ENCODE data around the gene CCDC6.
"Not testable (repeated sequence)": the region's sequence is repeated elsewhere in the genome, so short reads cannot be mapped to it uniquely, and the experiment has no call there.

Gene CCDC6

GRCh38 chr10:59906417-59907202 is at the start of gene CCDC6:
TSS of gene CCDC6 (minus strand) at chr10:59906556. CDS start at chr10:59906424, 132 bp downstream.
- Histone ChIP-seq H3K27me3 (ENCODE audit: insufficient read depth, low read length) (no peaks in the 10 kb centered on the region), H3K4me3 (ENCODE audit: low read length) (peak within 1 kb of the TSS; percentile 93), H3K9me3 (ENCODE audit: insufficient read depth, low read depth, low read length) (no peaks in the 10 kb centered on the region), H3K36me3 (ENCODE audit: insufficient read depth, low read depth, low read length) (peaks cover 7% of the 10 kb centered on the region; the same call in 1 of the 2 replicates), H3K4me1 (ENCODE audit: insufficient read depth, low read length) (peaks cover 28% of the 10 kb centered on the region), H3K9ac (ENCODE audit: low read depth, low read length) (peak within 1 kb of the TSS; percentile 89), H3K27ac (ENCODE audit: low read length) (peak within 1 kb of the TSS; percentile 96)

DNA sequence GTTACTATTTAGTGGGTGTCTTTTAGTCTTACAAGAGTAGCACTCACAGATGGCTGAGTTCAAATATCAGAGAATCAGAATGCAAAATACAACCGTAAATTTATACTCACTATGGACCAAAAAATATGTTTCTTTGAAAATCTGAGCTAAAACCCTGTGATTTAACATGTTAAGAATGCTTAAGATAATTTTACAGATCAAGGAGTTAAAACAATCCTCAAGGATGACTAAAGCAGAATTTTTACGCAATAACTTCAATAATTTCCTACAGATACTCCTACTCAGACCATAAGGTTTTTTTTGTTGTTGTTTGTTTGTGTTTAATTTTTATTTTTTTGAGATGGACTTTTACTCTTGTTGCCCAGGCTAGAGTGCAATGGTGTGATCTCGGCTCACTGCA is 47.9 kb upstream of the CCDC6 start:
- Histone ChIP-seq H3K4me3 (ENCODE audit: low read length) (no peak overlapping the region), H3K36me3 (ENCODE audit: insufficient read depth, low read depth, low read length) (no peaks in the 10 kb centered on the region), H3K27ac (ENCODE audit: low read length) (no peak overlapping the region), H3K9me3 (ENCODE audit: insufficient read depth, low read depth, low read length) (no peaks in the 10 kb centered on the region), H3K9ac (ENCODE audit: low read depth, low read length) (no peak overlapping the region), H3K27me3 (ENCODE audit: insufficient read depth, low read length) (no peaks in the 10 kb centered on the region), H3K4me1 (ENCODE audit: insufficient read depth, low read length) (no peaks in the 10 kb centered on the region)

DNA sequence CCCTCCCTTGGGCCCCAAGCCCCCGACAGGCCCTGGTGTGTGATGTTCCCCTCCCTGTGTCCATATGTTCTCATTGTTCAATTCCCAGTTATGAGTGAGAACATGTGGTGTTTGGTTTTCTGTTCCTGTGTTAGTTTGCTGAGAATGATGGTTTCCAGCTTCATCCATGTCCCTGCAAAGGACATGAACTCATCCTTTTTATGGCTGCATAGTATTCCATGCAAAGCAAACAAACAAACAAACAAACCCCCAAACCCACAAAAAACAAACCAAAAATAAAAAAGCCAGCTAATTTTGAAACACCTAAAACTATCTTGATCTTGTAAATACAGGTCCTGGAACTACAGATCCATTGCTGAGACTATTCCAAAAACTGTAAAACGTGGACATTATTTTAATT is 47.4 kb upstream of the CCDC6 start:
- not testable (repeated sequence) for H3K9me3 ChIP-seq (ENCODE audit: insufficient read depth, low read depth, low read length); H3K36me3 ChIP-seq (ENCODE audit: insufficient read depth, low read depth, low read length); H3K27me3 ChIP-seq (ENCODE audit: insufficient read depth, low read length); H3K4me3 ChIP-seq (ENCODE audit: low read length); H3K27ac ChIP-seq (ENCODE audit: low read length); H3K4me1 ChIP-seq (ENCODE audit: insufficient read depth, low read length); H3K9ac ChIP-seq (ENCODE audit: low read depth, low read length)

DNA sequence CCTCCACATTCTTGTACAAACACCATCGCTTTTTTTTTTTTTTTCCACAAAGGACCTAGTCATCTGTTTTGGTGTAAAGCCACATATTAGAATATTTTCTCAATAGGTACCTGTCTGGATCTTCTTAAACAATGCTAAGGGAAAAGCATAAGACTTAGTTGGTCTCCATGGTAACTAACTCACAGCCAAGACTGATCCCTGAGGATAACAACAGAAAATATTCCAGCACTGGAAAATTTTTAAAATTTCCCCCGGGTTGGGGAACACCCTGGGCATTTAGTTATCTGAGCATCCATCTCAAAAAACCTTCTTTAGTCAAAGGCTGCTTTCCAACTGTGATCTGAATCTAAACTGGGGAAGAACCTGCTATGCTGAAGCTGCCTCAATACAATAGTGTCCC is 43.7 kb upstream of the CCDC6 start:
- no peaks in the 10 kb centered on the region for H3K36me3 ChIP-seq (ENCODE audit: insufficient read depth, low read depth, low read length)
- no peak overlapping the region for H3K9ac ChIP-seq (ENCODE audit: low read depth, low read length)
- peaks cover 12% of the 10 kb centered on the region; the same call in 1 of the 2 replicates for H3K4me1 ChIP-seq (ENCODE audit: insufficient read depth, low read length)
- no peak overlapping the region for H3K27ac ChIP-seq (ENCODE audit: low read length)
- no peaks in the 10 kb centered on the region for H3K9me3 ChIP-seq (ENCODE audit: insufficient read depth, low read depth, low read length)
- H3K4me3 ChIP-seq (ENCODE audit: low read length), result no peak overlapping the region
- no peaks in the 10 kb centered on the region for H3K27me3 ChIP-seq (ENCODE audit: insufficient read depth, low read length)

DNA sequence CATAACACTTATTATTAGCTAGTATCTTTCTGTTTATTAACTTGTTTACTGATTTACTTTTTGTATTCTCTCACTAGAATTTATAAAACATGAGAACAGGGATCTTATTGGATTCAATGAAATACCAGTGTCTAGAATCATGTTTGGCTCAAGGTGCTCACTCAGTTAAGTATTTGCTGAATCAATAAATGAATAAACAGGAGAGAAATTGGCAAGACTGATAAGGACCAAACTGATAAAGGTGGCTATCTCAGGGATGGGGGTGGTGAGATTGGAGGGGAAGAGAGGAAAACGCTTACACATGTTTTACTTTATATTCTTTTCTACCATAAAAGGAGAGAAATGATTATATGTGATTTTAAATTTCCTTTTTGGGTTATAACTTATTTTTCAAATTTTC is 43.3 kb upstream of the CCDC6 start:
- no peaks in the 10 kb centered on the region for H3K27me3 ChIP-seq (ENCODE audit: insufficient read depth, low read length)
- H3K27ac ChIP-seq (ENCODE audit: low read length), result no peak overlapping the region
- no peaks in the 10 kb centered on the region for H3K36me3 ChIP-seq (ENCODE audit: insufficient read depth, low read depth, low read length)
- no peak overlapping the region for H3K4me3 ChIP-seq (ENCODE audit: low read length)
- H3K9me3 ChIP-seq (ENCODE audit: insufficient read depth, low read depth, low read length), result no peaks in the 10 kb centered on the region
- H3K4me1 ChIP-seq (ENCODE audit: insufficient read depth, low read length), result peaks cover 12% of the 10 kb centered on the region; the same call in 1 of the 2 replicates
- H3K9ac ChIP-seq (ENCODE audit: low read depth, low read length), result no peak overlapping the region

GRCh38 chr10:59945991-59946390 is 39.6 kb upstream of the CCDC6 start:
- no peak overlapping the region for H3K27ac ChIP-seq (ENCODE audit: low read length)

GRCh38 chr10:59945590-59945989 is 39.2 kb upstream of the CCDC6 start:
- no peaks in the 10 kb centered on the region for H3K9me3 ChIP-seq (ENCODE audit: insufficient read depth, low read depth, low read length)
- no peak overlapping the region for H3K4me3 ChIP-seq (ENCODE audit: low read length)
- no peak overlapping the region for H3K27ac ChIP-seq (ENCODE audit: low read length)
- no peaks in the 10 kb centered on the region for H3K27me3 ChIP-seq (ENCODE audit: insufficient read depth, low read length)
- peaks cover 12% of the 10 kb centered on the region; the same call in 1 of the 2 replicates for H3K4me1 ChIP-seq (ENCODE audit: insufficient read depth, low read length)
- no peak overlapping the region for H3K9ac ChIP-seq (ENCODE audit: low read depth, low read length)
- H3K36me3 ChIP-seq (ENCODE audit: insufficient read depth, low read depth, low read length), result no peaks in the 10 kb centered on the region

More at GRCh38 chr10:59945991-59946390, 39.6 kb upstream of the CCDC6 start:
- H3K9me3 ChIP-seq (ENCODE audit: insufficient read depth, low read depth, low read length), result no peaks in the 10 kb centered on the region
- H3K4me1 ChIP-seq (ENCODE audit: insufficient read depth, low read length), result peaks cover 12% of the 10 kb centered on the region; the same call in 1 of the 2 replicates
- H3K36me3 ChIP-seq (ENCODE audit: insufficient read depth, low read depth, low read length), result no peaks in the 10 kb centered on the region
- H3K27me3 ChIP-seq (ENCODE audit: insufficient read depth, low read length), result no peaks in the 10 kb centered on the region
- no peak overlapping the region for H3K4me3 ChIP-seq (ENCODE audit: low read length)
- H3K9ac ChIP-seq (ENCODE audit: low read depth, low read length), result no peak overlapping the region

DNA sequence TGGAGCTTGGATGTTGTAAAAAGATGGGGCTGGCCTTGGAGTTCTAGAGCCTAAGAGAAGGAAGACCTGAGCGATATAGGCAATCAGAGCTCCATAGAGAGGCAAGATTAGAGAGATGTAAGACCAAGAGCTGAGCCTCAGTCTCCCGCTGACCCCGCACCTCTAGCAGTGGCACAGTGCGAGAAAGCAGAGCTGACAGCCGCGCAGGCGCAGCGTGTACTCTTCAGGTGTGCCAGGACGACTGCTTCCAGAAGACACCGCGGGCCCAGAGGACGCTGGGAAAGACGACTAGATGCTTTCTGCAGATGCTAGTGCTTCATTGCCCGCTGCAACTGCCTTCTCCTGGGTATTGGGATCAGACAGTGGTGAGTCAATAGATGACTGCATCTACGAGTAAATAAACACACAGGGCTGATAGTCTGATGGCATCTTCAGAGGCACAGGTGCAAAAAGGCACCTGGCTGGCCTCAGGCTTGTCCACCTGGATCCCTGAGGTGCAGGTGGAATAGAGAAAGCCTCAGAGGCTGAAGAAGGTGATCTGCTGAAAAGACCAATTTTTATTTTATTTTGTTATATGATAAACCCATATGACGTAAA is 38.1 kb upstream of the CCDC6 start:
- Histone ChIP-seq H3K4me1 (ENCODE audit: insufficient read depth, low read length) (peaks cover 12% of the 10 kb centered on the region; the same call in 1 of the 2 replicates), H3K27me3 (ENCODE audit: insufficient read depth, low read length) (no peaks in the 10 kb centered on the region), H3K27ac (ENCODE audit: low read length) (no peak overlapping the region), H3K9ac (ENCODE audit: low read depth, low read length) (no peak overlapping the region), H3K9me3 (ENCODE audit: insufficient read depth, low read depth, low read length) (no peaks in the 10 kb centered on the region), H3K36me3 (ENCODE audit: insufficient read depth, low read depth, low read length) (no peaks in the 10 kb centered on the region), H3K4me3 (ENCODE audit: low read length) (no peak overlapping the region)

- Histone ChIP-seq H3K9ac (ENCODE audit: low read depth, low read length) (no peak overlapping the region), H3K36me3 (ENCODE audit: insufficient read depth, low read depth, low read length) (no peaks in the 10 kb centered on the region), H3K9me3 (ENCODE audit: insufficient read depth, low read depth, low read length) (no peaks in the 10 kb centered on the region), H3K4me1 (ENCODE audit: insufficient read depth, low read length) (peaks cover 17% of the 10 kb centered on the region; the same call in 1 of the 2 replicates), H3K27me3 (ENCODE audit: insufficient read depth, low read length) (no peaks in the 10 kb centered on the region), H3K4me3 (ENCODE audit: low read length) (no peak overlapping the region), H3K27ac (ENCODE audit: low read length) (no peak overlapping the region)
Observed at GRCh38 chr10:59942556-59942955, 36.2 kb upstream of the CCDC6 start.

DNA sequence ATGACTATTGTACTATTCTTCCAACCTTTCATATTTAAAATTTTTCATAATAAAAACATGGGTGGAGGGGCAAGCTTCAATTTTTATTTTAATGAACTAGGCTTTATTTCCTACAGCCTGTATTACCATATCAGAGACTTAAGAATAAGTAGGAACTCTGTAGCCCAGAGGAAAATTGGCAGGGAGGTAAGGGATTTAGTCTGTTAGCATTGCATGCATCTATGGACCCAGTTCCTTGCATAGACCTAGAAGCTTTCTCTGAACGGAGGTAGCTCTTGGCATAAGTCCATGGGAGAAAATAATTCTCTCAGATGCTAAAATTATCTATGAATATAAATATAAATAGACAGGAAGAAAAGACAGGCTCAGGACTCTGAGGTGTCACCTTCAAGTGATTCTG is 31.4 kb upstream of the CCDC6 start:
- Histone ChIP-seq H3K4me1 (ENCODE audit: insufficient read depth, low read length) (peaks cover 5% of the 10 kb centered on the region; the same call in 1 of the 2 replicates), H3K4me3 (ENCODE audit: low read length) (no peak overlapping the region), H3K9me3 (ENCODE audit: insufficient read depth, low read depth, low read length) (no peaks in the 10 kb centered on the region), H3K27me3 (ENCODE audit: insufficient read depth, low read length) (no peaks in the 10 kb centered on the region), H3K9ac (ENCODE audit: low read depth, low read length) (no peak overlapping the region), H3K27ac (ENCODE audit: low read length) (no peak overlapping the region), H3K36me3 (ENCODE audit: insufficient read depth, low read depth, low read length) (no peaks in the 10 kb centered on the region)

DNA sequence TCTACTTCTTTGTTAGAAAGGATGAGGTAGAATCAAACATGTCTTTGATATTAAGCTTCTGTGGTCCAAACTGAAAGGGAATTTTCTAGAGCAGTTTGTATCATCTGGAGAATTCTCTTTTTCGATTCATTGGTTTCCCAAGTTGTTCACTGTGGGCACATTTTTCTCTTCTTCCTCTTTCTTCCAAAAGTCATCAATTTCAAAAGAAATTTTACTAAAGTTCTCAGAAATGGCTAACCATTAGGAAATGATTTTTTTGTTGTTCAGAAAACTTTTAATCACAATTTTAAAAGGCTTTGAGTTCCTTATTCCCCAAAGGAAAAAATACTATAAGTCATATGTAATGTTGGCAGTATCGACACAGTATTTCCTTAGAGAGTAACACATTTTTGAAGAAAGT is 28.3 kb upstream of the CCDC6 start:
- no peak overlapping the region for H3K4me3 ChIP-seq (ENCODE audit: low read length)
- no peak overlapping the region for H3K27ac ChIP-seq (ENCODE audit: low read length)
- peaks cover 5% of the 10 kb centered on the region; the same call in 1 of the 2 replicates for H3K4me1 ChIP-seq (ENCODE audit: insufficient read depth, low read length)
- no peaks in the 10 kb centered on the region for H3K9me3 ChIP-seq (ENCODE audit: insufficient read depth, low read depth, low read length)
- no peaks in the 10 kb centered on the region for H3K36me3 ChIP-seq (ENCODE audit: insufficient read depth, low read depth, low read length)
- H3K27me3 ChIP-seq (ENCODE audit: insufficient read depth, low read length), result no peaks in the 10 kb centered on the region
- no peak overlapping the region for H3K9ac ChIP-seq (ENCODE audit: low read depth, low read length)

All from iPS-20b (cell line).